ENCODE measurements around the gene TMEM72. TPM values are rescaled to one million over a fixed set of nuclear protein-coding genes. Genes with fewer than 3 reads are reported as not detected.
A peak's percentile ranks its signal among the peaks of the same experiment; 100 is the strongest.

Gene TMEM72
- total and polyA plus RNA-seq, 2 of the 13 experiments (the other 11 are each of a cell fraction or from before 2014, with no cell fraction given): 0.04 TPM; not detected in 1

GRCh38 chr10:44977287-44978212 is 66.4 kb downstream of the TMEM72 start (continued):
- TF ChIP-seq HNF1B (CRISPR knock-in tag; IDR thresholded peaks at IDR 0.05): no peak
- peak; percentile 22 for TF ChIP-seq ZNF407 (CRISPR knock-in tag; IDR thresholded peaks at IDR 0.05; ENCODE audit: not compliant biosample characterization)
- TF ChIP-seq ZNF256 (CRISPR knock-in tag; conservative IDR thresholded peaks at IDR 0.05): no peak
- TF ChIP-seq ADNP (CRISPR knock-in tag; IDR thresholded peaks at IDR 0.05): no peak
- no peak for TF ChIP-seq NONO (IDR thresholded peaks at IDR 0.05)
- TF ChIP-seq NONO (CRISPR knock-in tag; conservative IDR thresholded peaks at IDR 0.05): peak; percentile 54; the same call in 1 of the 2 replicates
- TF ChIP-seq ZNF83 (CRISPR knock-in tag; IDR thresholded peaks at IDR 0.05; ENCODE audit: borderline replicate concordance): peak; percentile 3; the same call in 1 of the 2 replicates
- no peak for TF ChIP-seq NCOR1 (IDR thresholded peaks at IDR 0.05; ENCODE audit: borderline replicate concordance, low read length)
- no peak; the same call in 1 of the 2 replicates for TF ChIP-seq THAP9 (CRISPR knock-in tag; IDR thresholded peaks at IDR 0.05; ENCODE audit: borderline replicate concordance)
- no peak for TF ChIP-seq ZFP36 (IDR thresholded peaks at IDR 0.05; ENCODE audit: borderline replicate concordance, low read depth, low read length, partially characterized antibody)
- no peak for TF ChIP-seq NFKBIZ (CRISPR knock-in tag; IDR thresholded peaks at IDR 0.05)
- TF ChIP-seq, protein P1, sequence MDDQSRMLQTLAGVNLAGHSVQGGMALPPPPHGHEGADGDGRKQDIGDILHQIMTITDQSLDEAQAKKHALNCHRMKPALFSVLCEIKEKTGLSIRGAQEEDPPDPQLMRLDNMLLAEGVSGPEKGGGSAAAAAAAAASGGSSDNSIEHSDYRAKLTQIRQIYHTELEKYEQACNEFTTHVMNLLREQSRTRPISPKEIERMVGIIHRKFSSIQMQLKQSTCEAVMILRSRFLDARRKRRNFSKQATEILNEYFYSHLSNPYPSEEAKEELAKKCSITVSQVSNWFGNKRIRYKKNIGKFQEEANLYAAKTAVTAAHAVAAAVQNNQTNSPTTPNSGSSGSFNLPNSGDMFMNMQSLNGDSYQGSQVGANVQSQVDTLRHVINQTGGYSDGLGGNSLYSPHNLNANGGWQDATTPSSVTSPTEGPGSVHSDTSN (CRISPR knock-in tag; IDR thresholded peaks at IDR 0.05; ENCODE audit: borderline replicate concordance): 0 out of 2 replicates have a peak, but pooled peaks have one; percentile 30
- TF ChIP-seq GTF3A (CRISPR knock-in tag; conservative IDR thresholded peaks at IDR 0.05): no peak
- TF ChIP-seq MATR3 (CRISPR knock-in tag; IDR thresholded peaks at IDR 0.05): no peak
